NCI-H748 (cell line): ENCODE results near the gene SLC9A9.
A peak's percentile ranks its signal among the peaks of the same experiment; 100 is the strongest.
"Not testable (repeated sequence)": the region's sequence is repeated elsewhere in the genome, so short reads cannot be mapped to it uniquely, and the experiment has no call there.

ENCODE experiments used
- DNase-seq: peaks from one replicate; lab custom pipeline; 2025; ENCODE audit not compliant: unreplicated experiment; lab: John Stamatoyannopoulos, UW

The SLC9A9 gene

DNA sequence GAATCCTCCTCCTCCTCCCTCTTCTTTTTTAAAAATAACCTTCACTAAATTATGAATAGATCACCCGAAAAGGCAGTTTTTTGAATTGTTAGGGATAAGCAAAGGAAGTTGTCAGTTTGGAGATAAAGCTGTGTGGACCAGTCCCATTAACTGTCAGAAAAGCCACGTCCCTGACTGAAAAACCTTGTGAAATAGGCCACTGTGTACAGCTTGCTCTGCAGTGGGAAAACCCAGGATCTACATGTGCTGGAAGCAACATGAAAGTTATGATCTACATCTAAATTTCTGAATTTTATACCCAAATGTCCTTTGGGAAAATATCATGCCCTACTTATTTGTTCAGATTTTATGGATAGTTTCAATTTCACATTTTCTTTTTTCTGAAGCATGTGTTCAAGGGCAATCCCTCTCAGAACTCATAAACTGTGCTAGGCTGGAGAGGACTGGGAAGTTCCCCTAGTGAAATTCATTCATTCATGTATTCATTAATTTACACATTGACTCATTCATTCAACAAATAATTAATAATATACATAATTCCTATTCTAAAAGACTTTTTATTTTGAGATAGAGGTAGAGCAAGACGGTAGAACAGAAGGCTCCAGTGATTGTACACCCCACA lies 149.5 kb downstream of the SLC9A9 start:
- DNase-seq = no peak

DNA sequence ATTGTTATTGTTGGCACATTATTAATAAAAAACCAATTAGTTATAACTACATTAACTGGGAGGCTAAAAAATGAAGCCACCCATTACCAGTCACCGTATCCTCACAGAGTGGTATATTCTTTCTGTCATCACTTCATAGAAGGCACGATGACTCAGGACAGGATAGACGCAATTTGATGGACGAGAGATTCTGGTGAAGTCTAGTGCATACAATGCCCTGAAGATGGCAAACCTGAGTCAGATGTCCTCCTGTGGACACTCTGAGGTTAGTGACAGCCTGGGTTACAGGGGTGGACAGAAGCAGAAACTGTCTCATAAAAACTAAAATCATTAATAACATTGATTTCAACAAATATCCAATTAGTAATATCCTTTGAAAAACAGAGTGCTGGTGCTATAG lies 150.3 kb downstream of the SLC9A9 start:
- DNase-seq = no peak

DNA sequence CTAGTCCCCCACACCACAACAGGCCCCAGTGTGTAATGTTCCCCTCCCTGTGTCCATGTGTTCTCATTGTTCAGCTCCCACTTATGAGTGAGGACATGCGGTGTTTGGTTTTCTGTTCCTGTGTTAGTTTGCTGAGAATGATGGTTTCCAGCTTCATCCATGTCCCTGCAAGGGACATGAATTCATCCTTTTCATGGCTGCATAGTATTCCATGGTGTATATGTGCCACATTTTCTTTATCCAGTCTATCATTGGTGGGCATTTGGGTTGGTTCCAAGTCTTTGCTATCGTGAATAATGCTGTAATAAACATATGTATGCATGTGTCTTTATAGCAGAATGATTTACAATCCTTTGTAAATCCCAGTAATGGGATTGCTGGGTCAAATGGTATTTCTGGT lies 152.9 kb downstream of the SLC9A9 start:
- DNase-seq = not testable (repeated sequence)

DNA sequence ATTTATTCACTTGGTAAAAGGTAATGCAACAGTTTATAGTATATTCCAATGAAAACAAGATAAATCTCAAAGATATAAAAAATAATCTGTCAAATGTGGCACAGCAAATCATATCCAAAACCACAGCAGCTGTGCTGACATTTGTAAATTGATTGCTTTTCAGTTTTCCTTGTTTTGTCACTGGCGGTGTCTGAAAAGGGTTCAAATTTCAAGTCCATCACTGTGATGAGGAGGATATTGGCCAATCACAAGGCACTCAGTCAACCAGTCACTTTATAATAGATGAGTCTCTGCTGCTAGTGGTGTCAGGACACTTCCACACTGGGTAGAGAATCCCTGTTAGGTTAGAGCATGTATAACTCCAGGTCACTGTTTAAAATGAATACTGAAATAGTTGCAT lies 154.8 kb downstream of the SLC9A9 start:
- DNase-seq = peak; percentile 33

DNA sequence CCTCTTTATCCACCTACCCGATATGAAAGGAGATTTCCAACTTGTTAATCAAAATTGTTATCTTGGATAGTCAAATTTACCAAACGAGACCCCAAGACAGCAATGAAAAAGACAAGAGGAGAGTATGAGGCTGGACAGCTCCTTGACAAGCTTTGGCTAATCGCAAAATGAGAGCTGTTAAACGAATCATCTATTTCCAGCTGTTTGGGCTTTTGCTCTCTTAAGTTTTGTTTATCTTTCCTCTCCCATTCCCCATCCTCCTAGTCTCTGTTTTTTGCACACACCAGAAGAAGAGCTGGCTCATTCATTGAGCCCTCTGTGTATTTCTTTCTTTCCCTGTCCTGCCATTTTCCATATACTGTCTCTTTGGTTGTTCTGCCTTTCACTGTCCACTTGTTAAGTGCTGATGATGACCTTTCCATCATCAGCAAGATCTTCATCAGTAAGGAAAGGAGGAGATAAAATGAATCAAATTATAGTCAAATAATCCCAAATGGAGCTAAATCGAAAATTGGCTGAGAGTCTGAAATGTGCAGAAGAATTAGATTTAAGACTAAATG lies 161.6 kb downstream of the SLC9A9 start:
- DNase-seq = no peak

DNA sequence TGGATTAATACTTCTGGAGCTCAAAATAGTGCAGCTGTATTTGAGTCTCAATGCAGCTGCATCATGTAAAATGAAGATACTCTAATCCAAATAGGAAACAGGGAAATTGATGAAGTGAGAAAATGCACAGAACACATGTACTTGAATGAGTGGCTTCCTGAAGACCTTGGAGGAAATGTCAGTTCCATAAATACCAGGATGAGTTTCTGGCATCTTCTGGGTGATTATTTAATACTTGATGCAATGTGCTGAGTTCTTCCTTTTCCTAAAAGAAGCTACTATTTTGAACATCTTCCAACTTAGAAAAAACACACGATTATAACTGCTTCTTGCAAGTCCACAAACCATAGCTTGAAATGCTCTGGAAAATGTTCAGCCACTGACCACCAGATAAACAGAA lies 162.8 kb downstream of the SLC9A9 start:
- DNase-seq = no peak

DNA sequence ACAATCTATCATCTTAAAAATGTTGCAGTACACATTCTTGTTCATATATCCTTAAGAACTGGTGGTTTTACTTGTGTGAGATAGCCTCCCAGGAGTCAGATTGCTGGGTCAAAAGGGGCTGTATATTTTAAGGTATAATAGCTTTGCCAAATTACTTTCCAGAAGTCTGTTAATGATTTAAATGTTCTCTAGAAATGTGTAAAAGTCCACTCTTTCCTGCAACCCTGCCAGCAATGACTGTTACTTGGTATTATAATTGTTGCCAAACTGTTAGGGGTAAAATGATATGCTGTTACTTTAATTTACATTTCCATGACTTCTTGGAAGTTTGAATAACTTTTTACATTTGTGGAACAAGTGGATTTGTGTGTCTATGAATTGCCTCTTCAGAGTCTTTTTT lies 170.8 kb downstream of the SLC9A9 start:
- no peak for DNase-seq

DNA sequence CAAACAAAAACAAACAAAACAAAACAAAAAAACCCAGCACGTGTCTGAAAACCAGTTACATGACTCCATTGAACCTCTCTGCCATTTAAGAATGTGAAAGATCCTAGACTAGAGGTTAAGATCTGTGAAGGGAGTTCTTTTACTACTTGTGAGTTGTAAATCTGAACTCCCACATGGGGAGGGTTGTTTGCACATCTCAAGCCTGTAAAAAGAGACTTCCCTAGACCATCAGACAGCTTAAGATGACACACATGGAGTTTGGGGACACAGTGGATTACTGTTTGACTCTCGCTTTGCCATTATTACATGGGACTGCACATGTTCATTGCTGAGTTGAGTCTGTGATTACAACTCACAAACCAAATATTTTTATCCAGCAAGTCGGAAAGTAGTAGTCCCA lies 171.5 kb downstream of the SLC9A9 start:
- DNase-seq = no peak

DNA sequence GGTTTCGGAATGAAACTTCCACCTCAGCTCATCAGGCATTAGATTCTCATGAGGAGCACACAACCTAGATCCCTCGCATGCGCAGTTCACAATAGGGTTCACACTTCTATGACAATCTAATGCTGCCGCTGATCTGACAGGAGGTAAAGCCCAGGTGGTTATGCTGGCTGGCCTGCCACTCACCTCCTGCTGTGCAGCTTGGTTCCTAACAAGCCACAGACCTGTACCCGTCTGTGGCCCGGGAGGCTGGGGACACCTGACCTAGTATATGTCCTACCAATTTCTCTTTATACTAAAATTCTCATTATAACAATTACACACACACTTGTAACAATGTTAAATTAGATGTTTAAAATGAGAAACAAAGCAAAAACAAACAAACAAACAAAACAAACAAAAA lies 172.2 kb downstream of the SLC9A9 start:
- peak; percentile 2 for DNase-seq

DNA sequence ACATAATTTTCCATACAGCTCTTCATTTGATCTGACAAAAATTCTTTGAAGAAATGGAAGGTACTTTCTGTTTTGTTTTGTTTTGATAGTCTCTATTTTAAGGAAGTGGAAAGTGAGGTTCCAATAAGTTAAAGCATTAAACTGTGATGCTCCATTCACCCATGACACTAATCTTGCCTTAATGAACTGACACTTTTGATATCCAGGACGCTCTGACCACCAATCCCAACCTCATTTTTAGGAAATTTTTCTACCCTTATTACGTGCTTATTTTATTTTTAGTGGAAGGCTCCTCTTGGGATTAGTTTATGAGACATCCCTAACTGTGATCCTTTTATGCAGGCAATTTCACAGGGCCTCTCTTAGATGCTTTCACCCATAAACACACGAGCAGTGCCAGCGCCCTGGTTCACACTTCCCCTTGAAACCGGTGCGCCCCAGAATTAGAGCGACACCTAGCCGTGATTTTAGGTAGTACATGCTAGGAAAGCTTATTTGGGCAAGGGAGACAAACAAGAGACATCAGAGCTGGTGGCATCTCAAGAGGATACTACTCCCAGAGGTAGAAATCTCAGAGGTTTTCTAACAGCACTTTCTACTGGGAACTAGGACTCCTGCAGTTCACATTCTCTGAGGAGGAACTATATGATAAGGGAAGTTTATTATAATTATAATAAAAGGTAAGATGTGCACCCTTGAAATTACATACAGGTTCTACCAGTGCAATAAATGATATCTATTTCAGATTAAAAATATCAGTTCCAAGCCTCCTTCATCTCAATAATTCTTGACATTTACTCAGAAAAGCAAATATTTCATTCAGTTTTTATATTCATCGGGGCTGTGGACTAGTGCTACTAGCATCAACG lies 173.9 kb downstream of the SLC9A9 start:
- peak; percentile 53 for DNase-seq

DNA sequence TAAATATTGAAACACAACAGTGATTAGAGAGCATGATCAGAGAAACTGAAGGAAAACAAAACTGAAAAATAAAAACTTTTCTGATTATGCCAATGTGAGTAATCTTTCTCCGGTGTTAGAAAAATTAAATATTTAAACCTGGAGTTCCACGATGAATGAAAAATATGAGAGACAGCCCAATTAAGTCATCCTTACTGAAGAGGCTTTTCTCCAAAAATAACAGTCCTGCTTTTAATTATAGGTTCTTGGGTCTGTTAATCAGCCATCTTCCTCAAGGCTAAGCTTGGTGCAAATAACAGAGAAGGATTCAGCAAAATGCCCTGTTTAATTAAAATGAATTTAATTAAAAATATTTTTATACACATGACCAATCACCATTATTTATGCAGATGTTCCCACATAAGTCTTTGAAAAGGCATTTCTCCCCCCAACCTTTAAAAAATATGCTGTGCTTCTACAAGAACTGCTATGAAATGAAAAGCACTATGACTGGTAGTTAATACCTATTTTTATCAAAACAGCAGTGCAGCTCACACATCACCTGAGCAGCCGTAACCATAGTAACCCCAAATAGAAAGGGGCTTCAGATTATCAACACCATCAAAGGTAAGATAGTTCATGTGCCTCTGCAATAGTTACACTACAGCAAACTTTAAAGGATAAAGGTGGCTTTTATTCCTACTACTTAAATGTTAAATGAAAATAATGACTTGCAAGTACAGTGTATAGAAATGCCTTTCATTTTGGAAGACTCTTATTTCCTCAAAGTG lies 175.7 kb downstream of the SLC9A9 start:
- no peak for DNase-seq

DNA sequence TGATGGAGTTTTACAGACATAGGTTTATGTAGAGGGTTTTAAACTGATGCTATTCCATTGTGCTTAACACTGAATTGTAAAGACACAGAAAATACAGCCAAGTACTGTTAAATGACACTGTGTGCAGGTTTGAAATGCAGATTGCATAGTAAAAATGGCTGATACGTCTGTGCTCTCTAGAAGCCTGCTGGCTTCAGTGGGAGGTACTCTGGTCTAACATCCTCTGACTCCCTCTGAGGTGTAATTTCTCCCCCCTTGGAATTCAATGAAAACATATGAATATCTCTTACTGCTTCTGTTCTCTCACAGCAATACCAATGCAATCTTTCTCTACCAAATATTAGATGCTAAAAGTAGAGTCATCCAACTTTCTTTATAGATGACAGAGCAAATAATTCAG lies 176.6 kb downstream of the SLC9A9 start:
- no peak for DNase-seq

DNA sequence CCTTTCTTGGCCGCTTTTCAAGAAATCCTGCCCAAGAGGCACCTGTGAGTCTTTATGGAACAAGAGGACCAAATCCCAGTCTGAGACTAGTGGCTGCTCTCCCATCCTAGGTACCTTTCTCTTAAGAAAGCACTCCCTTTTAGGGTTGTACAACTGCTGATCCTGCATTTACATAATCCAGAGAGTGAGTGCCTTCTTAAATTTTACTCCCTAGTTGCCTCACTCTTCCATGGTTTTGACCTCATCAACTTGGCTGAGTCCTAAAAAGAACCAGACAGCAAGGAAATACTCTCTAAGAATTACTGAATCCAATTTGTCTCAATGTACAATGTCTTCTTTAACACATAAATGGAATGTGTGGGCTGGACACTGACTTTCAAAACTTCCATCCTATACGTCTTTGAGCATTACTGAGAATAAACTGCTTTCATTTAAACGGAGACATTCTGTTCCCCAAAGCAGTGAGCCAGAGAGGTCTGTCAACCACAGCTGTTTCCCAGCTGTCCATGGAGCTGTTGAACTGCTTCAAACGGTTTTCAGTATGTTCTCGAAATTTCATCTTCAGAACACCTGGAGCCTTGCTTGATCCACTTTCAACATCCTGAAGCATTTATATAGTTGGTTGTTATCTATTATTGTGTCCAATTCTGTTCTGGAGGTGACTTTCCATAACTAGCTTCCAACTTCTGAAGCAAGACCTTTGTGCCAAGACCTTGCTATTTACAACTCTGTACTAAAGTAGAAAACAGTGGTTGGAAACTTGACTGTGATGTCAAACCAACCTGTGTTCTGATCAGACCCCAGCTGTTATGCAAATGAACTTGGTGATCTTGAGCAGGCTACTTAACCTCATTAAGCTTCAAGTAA lies 179.1 kb downstream of the SLC9A9 start:
- no peak for DNase-seq

DNA sequence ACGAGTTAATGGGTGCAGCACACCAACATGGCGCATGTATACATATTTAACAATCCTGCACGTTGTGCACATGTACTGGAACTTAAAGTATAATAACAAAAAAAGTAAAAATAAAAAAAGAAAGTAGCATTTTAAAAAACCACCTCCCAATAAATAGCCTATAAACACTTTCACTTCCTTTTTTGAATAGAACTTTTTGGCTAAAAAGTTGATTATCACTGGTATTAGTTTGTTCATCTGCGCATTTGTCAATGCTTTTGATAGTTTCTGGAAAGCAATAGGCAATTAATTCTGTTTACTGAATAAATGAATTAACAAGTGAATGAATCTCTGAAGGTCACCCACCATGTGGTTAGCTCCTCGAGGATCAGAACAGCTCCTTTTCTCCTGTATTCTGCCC lies 179.9 kb downstream of the SLC9A9 start:
- no peak for DNase-seq

DNA sequence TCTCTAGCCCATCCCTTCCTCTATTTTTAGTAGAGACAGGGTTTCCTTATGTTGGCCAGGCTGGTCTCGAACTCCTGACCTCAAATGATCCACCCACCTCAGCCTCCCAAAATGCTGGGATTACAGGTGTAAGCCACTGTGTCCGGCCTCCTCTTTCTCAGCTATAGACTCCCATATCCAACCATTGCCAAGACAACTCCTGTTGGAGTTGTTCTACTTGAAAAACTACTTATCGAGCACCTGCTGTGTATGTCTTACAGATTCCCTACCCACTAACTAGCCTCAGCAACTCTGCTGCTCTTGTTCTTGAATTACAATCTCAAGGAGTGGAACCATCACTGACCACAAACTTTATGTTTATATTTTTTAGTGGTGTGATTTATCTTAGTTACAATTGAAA lies 186.6 kb downstream of the SLC9A9 start:
- no peak for DNase-seq

DNA sequence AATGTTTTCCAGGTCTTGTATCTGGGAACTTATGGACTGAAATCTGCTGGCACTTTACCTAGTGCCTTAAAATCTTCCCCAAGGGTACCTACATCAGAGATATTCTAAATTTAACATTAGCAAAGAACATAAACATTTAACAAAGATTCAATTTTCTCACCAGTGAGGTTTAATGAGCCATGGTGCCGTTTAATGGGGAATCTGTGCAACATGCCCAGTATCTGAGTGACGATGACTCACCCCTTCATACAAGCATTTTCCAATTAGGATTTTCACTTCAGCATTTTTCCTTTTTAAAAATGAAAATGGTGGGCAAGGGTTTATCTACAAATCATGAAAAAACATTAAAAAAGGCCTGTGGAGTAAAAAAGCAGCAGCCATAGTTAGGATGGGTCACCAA lies 189.4 kb downstream of the SLC9A9 start:
- no peak for DNase-seq

DNA sequence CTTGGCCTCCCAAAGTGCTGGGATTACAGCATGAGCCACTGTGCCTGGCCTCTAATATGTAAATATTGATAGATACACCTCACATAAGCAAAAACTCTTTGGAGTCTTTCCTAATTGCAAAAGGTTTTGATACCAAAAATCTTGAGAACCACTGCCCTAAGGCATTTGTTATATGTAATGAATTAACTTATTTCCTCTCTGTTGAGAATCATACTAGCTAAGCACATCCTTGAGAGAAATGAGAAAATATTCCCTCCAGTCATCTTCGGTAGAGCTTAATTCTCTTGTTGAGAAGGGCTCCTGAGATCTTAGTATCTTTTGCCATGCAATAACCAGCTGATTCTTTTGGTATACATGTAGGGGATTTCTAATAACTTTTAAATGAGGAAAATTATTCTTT lies 190.2 kb downstream of the SLC9A9 start:
- DNase-seq = no peak

DNA sequence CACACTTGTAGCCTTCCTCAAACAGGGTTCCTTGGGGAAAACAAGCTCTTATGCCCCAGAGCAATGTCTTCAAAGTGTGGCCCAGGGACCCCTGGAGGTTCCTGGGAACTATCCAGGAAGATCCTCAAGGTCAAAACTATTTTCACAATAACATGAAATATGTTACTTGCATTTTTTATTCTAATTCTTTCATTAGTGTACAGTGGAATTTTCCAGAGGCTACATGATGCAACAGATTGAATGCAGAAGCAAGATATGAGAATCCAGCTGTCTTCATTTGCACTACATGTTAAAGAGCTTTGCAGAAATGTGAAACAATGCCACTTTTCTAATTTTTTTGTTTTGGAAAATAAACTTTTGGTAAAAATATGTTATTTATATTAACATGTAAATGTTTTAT lies 190.9 kb downstream of the SLC9A9 start:
- DNase-seq = no peak

DNA sequence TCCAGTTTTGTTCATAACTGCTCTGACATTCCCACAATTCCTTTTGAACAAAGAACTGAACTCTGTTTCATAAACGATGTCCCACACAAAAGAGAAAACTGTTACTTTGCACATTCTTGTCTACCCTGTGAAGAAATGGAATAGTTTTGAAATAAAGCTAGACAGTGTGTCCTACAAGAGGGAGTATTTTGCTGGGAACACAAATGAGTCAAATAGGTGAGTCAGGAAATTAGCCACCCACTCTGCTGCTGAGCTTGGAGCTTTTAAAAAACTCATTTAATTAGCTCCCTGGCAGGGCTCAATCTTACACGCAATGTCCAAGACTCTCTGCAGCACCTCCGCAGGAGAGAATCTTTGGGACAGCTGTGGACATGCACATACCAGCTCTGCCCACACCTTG lies 193.4 kb downstream of the SLC9A9 start:
- DNase-seq = no peak

DNA sequence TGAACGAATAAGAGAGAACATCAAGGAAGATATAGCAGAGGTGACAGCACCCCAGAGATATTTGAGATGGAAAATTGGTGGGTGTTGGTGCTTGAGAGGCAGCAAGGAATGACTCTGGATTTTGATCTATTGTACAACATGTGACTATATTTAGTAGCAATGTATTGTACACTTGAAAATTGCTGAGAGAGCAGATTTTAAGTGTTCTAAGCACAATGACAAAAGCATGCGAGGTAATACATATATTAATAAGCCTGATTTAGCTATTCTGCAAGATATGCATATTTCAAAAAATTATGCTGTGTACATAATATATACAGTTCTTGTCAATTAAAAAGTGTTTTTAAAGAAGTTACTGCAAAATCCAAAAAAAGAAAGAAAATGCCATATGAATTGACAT lies 194.3 kb downstream of the SLC9A9 start:
- no peak for DNase-seq

DNA sequence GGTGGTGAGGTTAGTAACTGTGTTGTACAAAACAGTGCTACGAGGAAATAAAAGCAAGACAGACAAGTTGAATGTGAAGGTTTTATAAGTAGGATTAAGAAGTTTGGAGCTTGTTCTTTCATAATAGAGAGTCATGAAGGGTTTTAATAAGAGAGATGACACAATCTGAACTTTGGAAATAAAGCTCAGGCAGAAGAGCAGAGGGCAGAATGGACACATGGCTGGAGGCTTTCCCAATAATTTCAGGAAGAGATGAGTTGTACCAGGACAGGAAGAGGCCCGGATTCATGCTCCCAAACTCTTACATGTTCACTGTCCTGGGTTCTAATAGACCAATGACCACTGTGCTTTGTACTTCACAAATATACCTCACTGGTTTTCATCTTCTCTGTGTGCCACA lies 194.8 kb downstream of the SLC9A9 start:
- no peak for DNase-seq
